GM13976 (cell line): ENCODE data around the gene HSD17B2.
"Not testable (repeated sequence)": the region's sequence is repeated elsewhere in the genome, so short reads cannot be mapped to it uniquely, and the experiment has no call there.

ENCODE experiments used
- DNase-seq: peaks from one replicate; pipeline ENCODE4 v3.0.0; 2012; ENCODE audit warnings: low spot score
- in situ Hi-C: fragments of 300-500 bp; cut with MboI; formaldehyde crosslinking; loops from one replicate; pipeline ENCODE4 v1.12.0; 2022; ENCODE audit warnings: low sequenced_read_pairs, mixed read lengths, inconsistent platforms; ENCODE audit not compliant: unreplicated experiment
- TF ChIP-seq, protein P1 (sequence below): IDR thresholded peaks from 2 replicates; pipeline ENCODE4 v1.5.1; 2012; ENCODE audit warnings: borderline replicate concordance, mild to moderate bottlenecking; ENCODE audit not compliant: insufficient read depth; ENCODE audit errors: extremely low read depth, missing control alignments, control extremely low read depth

HSD17B2 gene

DNA sequence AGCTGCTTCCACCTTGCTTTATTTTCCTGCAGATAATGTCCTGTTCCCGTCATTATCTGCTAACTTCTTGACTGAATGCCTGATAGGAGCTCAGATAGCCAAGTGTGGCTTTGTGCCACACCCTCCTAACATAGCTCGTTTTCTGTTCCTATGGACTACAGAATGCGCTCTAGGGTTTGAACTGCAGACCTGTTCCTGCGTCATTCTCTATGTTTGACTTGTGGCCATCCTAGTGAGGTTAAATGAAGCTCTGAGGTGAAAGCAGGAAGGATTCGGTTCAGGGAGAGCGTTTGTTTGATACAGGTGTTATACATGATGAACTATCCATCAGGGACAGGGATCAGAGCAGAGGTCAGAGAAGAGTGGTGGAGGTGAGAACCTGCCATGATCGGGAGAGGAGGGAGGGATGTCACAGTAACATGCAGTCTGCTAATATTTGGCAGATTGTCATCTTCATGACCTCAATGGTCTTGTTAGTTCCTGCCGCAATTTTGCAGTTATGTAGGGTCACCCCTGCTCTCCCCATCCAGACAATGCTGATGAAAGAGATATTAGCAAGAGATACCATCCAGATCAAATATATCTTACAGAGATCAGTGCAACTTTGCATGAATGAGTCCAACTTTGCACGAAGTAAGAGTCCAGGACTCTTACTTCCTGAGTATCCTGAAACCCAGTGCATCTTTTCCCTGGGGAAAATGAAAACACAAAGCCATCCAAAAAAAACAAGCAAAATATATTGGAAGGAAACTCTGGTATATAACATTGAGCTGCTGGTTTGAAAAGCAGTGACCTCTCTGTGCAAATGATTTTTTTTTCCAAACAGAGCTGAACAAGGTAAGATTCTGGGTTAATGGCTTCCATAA, 102.1 kb downstream of the HSD17B2 start:
- DNase-seq = no peak
- TF ChIP-seq, protein P1, sequence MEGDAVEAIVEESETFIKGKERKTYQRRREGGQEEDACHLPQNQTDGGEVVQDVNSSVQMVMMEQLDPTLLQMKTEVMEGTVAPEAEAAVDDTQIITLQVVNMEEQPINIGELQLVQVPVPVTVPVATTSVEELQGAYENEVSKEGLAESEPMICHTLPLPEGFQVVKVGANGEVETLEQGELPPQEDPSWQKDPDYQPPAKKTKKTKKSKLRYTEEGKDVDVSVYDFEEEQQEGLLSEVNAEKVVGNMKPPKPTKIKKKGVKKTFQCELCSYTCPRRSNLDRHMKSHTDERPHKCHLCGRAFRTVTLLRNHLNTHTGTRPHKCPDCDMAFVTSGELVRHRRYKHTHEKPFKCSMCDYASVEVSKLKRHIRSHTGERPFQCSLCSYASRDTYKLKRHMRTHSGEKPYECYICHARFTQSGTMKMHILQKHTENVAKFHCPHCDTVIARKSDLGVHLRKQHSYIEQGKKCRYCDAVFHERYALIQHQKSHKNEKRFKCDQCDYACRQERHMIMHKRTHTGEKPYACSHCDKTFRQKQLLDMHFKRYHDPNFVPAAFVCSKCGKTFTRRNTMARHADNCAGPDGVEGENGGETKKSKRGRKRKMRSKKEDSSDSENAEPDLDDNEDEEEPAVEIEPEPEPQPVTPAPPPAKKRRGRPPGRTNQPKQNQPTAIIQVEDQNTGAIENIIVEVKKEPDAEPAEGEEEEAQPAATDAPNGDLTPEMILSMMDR = no peak
- in situ Hi-C loops = no loop called here

DNA sequence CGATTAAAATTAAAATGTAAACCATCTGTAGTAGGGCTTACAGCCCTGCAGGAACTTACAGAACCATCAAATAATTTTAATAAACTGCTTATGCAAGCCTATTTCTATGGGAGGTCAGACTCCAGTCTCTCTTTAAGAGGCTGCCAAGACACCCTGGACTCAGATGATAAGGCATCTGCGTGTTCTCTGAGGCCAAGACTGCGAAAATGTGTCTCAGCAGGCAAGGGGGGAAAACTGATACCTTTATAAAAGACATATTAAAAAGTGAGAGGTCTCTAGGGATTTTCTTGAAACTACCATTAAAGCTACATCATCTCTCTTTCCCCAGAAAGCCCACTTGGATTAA, 102.7 kb downstream of the HSD17B2 start:
- in situ Hi-C loops = no loop called here
- no peak for DNase-seq
- TF ChIP-seq, protein P1 = no peak

DNA sequence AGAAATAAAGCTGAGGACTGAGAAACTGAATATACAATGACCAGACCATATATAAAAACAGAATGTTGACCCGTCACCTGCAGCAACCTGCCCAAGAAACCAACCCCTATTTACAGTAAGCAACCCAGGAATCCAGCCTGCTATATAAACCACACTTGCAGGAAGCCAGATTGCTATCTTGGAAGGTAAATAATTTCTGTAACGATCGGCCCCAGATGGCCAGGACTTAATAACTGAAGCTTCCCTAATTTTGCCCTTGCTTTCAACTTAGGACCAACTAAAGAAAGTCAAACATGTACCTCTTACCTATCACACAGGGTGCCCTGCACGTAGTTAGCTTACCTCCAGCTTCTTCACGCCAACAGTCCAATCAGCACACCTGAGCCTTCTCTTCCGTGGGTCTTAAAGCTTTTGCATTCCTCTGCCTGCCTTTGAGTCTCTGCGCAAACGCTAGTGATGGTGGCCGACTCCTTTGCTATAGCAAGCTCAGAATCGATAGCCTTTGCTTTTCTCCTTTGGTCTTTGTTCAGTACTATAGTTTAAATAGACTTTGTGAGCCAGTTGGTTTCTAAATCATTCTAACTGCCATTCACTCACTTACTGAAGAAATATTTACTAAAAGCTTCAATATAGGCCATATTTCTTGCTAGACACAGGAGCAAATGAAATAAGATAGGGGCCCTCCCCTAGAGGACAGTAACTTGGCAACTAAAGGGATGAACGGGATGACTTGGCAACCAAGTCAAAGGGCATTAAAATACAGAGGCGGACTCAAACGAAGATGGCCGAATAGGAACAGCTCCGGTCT, 103.6 kb downstream of the HSD17B2 start:
- in situ Hi-C loops = no loop called here
- no peak for DNase-seq
- TF ChIP-seq, protein P1 = no peak

DNA sequence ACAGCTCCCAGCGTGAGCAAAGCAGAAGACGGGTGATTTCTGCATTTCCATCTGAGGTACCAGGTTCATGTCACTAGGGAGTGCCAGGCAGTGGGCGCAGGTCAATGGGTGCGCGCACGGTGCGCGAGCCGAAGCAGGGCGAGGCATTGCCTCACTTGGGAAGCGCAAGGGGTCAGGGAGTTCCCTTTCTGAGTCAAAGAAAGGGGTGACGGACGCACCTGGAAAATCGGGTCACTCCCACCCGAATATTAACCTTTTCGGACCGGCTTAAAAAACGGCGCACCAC, 104.2 kb downstream of the HSD17B2 start:
- DNase-seq, in situ Hi-C loops: not testable (repeated sequence)

DNA sequence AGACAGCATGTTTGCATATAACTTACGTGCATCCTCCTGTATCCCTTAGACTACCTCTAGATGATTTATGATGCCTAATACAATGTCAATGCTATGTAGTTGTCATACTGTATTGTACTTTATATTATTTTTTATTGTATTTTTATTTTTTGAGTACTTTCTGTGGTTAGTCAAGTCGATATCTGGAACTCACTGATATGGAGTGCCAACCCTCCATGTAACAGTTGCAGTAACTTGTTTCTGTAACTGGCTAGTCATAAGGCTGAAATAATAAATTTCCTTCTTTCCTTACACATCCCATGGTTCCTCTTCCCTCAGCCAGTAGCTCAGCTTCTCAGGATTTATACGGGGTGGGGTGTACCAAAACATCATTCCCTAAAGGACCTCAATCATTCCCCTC, 111.5 kb downstream of the HSD17B2 start:
- in situ Hi-C loops = no loop called here
- TF ChIP-seq, protein P1 = no peak
- DNase-seq = no peak

DNA sequence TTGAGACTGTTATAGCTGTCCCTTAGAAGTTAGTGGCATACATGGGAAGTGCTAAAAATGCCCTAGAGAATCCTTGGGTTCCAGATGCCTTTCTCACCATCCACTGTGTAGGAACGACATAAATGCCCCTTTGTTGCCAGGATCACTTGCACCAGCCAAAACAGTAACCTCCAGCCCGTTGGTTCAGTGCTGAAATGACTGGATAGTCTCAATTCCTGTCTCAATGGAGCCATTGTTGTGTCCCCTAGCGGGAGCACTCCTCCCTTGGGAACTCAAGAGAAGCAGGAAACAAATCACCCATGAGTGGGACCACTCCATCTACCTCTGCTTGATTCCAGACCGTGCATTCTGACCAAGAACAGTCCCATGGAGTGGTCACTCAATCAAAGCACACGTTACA, 111.9 kb downstream of the HSD17B2 start:
- TF ChIP-seq, protein P1 = no peak
- in situ Hi-C loops = no loop called here
- DNase-seq = no peak

DNA sequence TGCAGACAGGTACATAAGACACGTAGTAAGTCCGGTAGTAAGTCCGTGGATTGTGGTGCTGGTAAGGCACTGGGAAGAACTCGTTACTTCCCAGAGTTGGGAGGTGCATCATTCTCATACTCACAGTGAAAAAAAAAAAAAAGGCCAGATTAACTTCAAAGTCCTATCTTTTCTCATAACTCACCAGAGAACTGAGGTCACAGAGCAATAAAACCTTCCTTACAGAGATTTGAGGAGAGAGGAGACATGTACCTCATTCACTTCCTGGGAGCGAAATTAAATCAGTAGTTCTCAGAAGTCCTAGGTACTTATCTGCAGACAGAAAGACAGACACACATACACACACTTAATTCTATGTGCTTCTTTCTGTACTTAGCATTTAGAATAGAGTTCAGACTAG, 112.5 kb downstream of the HSD17B2 start:
- in situ Hi-C loops = no loop called here
- DNase-seq = no peak
- TF ChIP-seq, protein P1 = no peak
